SK-N-DZ (cell line): ENCODE measurements around the gene ANHX.

ENCODE experiments used
- DNase-seq: peaks from one replicate; pipeline ENCODE4 v3.0.0-alpha.2; 2015; ENCODE audit warnings: low spot score
- small RNA-seq, 2 experiments: library from RNA; depleted of rRNA; stranded (forward); fragments of <200 nt; gene quantifications; one replicate each; pipeline ENCODE3, GENCODE V24; 2014

The ANHX gene

GRCh38 chr12:133203344-133204263, 32.1 kb downstream of the ANHX start:
- peak; percentile 27 for DNase-seq

GRCh38 chr12:133202493-133203343, 33.0 kb downstream of the ANHX start:
- no peak for DNase-seq

- DNase-seq: no peak
Measured at GRCh38 chr12:133201888-133202287, 33.8 kb downstream of the ANHX start.

GRCh38 chr12:133192847-133193246, 42.8 kb downstream of the ANHX start:
- DNase-seq: no peak

GRCh38 chr12:133190176-133190575, 45.5 kb downstream of the ANHX start:
- DNase-seq: no peak

- peak; percentile 96 for DNase-seq
Measured at GRCh38 chr12:133181238-133181959, 54.3 kb downstream of the ANHX start, which contains the start of gene ZNF268. TSS of gene ZNF268 (plus strand) at chr12:133181495. CDS start at chr12:133181998, 503 bp downstream.

- DNase-seq: no peak
Measured at GRCh38 chr12:133180669-133181068, 55.0 kb downstream of the ANHX start.

GRCh38 chr12:133174901-133175300, 60.8 kb downstream of the ANHX start:
- DNase-seq: no peak

- DNase-seq: no peak
Measured at GRCh38 chr12:133172491-133172890, 63.2 kb downstream of the ANHX start.

Small RNA genes lying within 50 kb of the gene (small RNA-seq; reads per million reads assigned to genes)
- gene RF00019: 0 reads per million in 2 experiments
- gene RNU6-717P: 0 reads per million in 2 experiments
